ENCODE data around the gene RAB28. TPM values are rescaled to one million over a fixed set of nuclear protein-coding genes. Genes with fewer than 3 reads are reported as not detected.
"Not testable (repeated sequence)": the region's sequence is repeated elsewhere in the genome, so short reads cannot be mapped to it uniquely, and the experiment has no call there.

Gene RAB28
- polyA plus RNA-seq, 1 of the 3 experiments (the other 2 are of a cell fraction): 10.5 TPM

- Histone ChIP-seq H3K9me2 (no peaks in the 10 kb centered on the region), H3K9me3 (no peaks in the 10 kb centered on the region), H3K4me3 (ENCODE audit: low read depth in 2 of 2, low read length in 1 of 2) (no peak overlapping the region), H3K79me2 (ENCODE audit: insufficient read depth) (no peaks in the 10 kb centered on the region; the same call in 1 of the 2 replicates), H3K9ac (no peak overlapping the region), H3K4me2 (no peak overlapping the region), H3K36me3 (replicated peaks in 1 of 2; ENCODE audit: control insufficient read depth in 1 of 2, insufficient read depth in 2 of 2, low read length in 1 of 2) (no peaks in the 10 kb centered on the region), H3F3A (replicated peaks; ENCODE audit: insufficient read depth) (peaks cover 6% of the 10 kb centered on the region), H3K4me1 (ENCODE audit: control insufficient read depth in 1 of 2, insufficient read depth in 2 of 2, low read depth in 1 of 2, low read length in 1 of 2) (peaks cover 0 to 8% of the 10 kb centered on the region in 2 experiments; a peak in 1 of 4 replicates), H2AFZ (ENCODE audit: low read depth) (no peak overlapping the region), H3K27ac (ENCODE audit: low read depth in 2 of 2, low read length in 1 of 2) (no peak overlapping the region), H3K27me3 (ENCODE audit: insufficient read depth) (no peaks in the 10 kb centered on the region), H4K20me1 (ENCODE audit: insufficient read depth) (no peaks in the 10 kb centered on the region; the same call in 1 of the 2 replicates)
- TF ChIP-seq RXRA (IDR thresholded peaks at IDR 0.05; ENCODE audit: borderline replicate concordance, low read depth) (no peak), TEAD4 (IDR thresholded peaks at IDR 0.05; ENCODE audit: borderline replicate concordance, insufficient read depth) (no peak), FOSL2 (IDR thresholded peaks at IDR 0.05; ENCODE audit: borderline replicate concordance, low read depth) (0 out of 2 replicates have a peak, but pooled peaks have one; percentile 12), PBX3 (IDR thresholded peaks at IDR 0.05) (0 out of 2 replicates have a peak, but pooled peaks have one; percentile 16), YY1 (IDR thresholded peaks at IDR 0.05; ENCODE audit: low read depth) (no peak)
- ChIA-PET POLR2A (no interaction called here), CTCF (no interaction called here)
- no peak for DNase-seq
These were observed 84.9 kb downstream of the RAB28 start for GRCh38 chr4:13399257-13399656.

GRCh38 chr4:13396161-13396560 lies 88.0 kb downstream of the RAB28 start:
- POLR2A ChIA-PET: no interaction called here
- CTCF ChIA-PET: no interaction called here

GRCh38 chr4:13389901-13390300 lies 94.2 kb downstream of the RAB28 start:
- POLR2A ChIA-PET; H3K9ac ChIP-seq; H3K4me2 ChIP-seq; H2AFZ ChIP-seq (ENCODE audit: low read depth); DNase-seq; H3K27ac ChIP-seq (ENCODE audit: low read depth in 2 of 2, low read length in 1 of 2); H3K4me1 ChIP-seq (ENCODE audit: control insufficient read depth in 1 of 2, insufficient read depth in 2 of 2, low read depth in 1 of 2, low read length in 1 of 2); H3F3A ChIP-seq (replicated peaks; ENCODE audit: insufficient read depth); H3K27me3 ChIP-seq (ENCODE audit: insufficient read depth); H3K9me2 ChIP-seq; CTCF ChIA-PET; H3K36me3 ChIP-seq (replicated peaks in 1 of 2; ENCODE audit: control insufficient read depth in 1 of 2, insufficient read depth in 2 of 2, low read length in 1 of 2); H3K4me3 ChIP-seq (ENCODE audit: low read depth in 2 of 2, low read length in 1 of 2); H3K9me3 ChIP-seq; H4K20me1 ChIP-seq (ENCODE audit: insufficient read depth): not testable (repeated sequence)
- 95% methylated on average over 4 of the region's 4 CpGs for WGBS (ENCODE audit: low lambda C conversion rate)
- peaks cover 11% of the 10 kb centered on the region for H3K79me2 ChIP-seq (ENCODE audit: insufficient read depth)

More at GRCh38 chr4:13396161-13396560, 88.0 kb downstream of the RAB28 start:
- Histone ChIP-seq H3K79me2 (ENCODE audit: insufficient read depth) (no peaks in the 10 kb centered on the region; the same call in 1 of the 2 replicates), H3K9me3 (no peaks in the 10 kb centered on the region), H3K4me1 (ENCODE audit: control insufficient read depth in 1 of 2, insufficient read depth in 2 of 2, low read depth in 1 of 2, low read length in 1 of 2) (peaks cover 0 to 8% of the 10 kb centered on the region in 2 experiments; a peak in 1 of 4 replicates), H3K36me3 (replicated peaks in 1 of 2; ENCODE audit: control insufficient read depth in 1 of 2, insufficient read depth in 2 of 2, low read length in 1 of 2) (no peaks in the 10 kb centered on the region), H3K27me3 (ENCODE audit: insufficient read depth) (no peaks in the 10 kb centered on the region), H4K20me1 (ENCODE audit: insufficient read depth) (no peaks in the 10 kb centered on the region; the same call in 1 of the 2 replicates), H3K9me2 (no peaks in the 10 kb centered on the region), H2AFZ (ENCODE audit: low read depth) (no peak overlapping the region), H3K4me2 (no peak overlapping the region), H3K9ac (no peak overlapping the region), H3K4me3 (ENCODE audit: low read depth in 2 of 2, low read length in 1 of 2) (no peak overlapping the region), H3K27ac (ENCODE audit: low read depth in 2 of 2, low read length in 1 of 2) (no peak overlapping the region), H3F3A (replicated peaks; ENCODE audit: insufficient read depth) (peaks cover 6% of the 10 kb centered on the region)
- DNase-seq: peak; percentile 62
- 44% methylated on average over 1 of the region's 1 CpG for WGBS (ENCODE audit: low lambda C conversion rate)
- TF ChIP-seq TCF12 (IDR thresholded peaks at IDR 0.05) (peak; percentile 20; the same call in 1 of the 2 replicates), RCOR1 (IDR thresholded peaks at IDR 0.05; ENCODE audit: low read length) (peak; percentile 90), CTCF (IDR thresholded peaks at IDR 0.05) (no peak), EP300 (IDR thresholded peaks at IDR 0.05; ENCODE audit: borderline replicate concordance in 1 of 2, low read depth in 1 of 2, low read length in 1 of 2) (peak in 1 of 2 experiments; percentile 94; a peak in 2 of 4 replicates), MXI1 (IDR thresholded peaks at IDR 0.05; ENCODE audit: low read depth, low read length) (no peak), SIN3A (IDR thresholded peaks at IDR 0.05; ENCODE audit: borderline replicate concordance, low read depth, low read length) (no peak), JUND (IDR thresholded peaks at IDR 0.05) (no peak), GATA2 (CRISPR knock-in tag; IDR thresholded peaks at IDR 0.05) (peak; percentile 87), CHD2 (IDR thresholded peaks at IDR 0.05; ENCODE audit: low read length, partially characterized antibody) (peak; percentile 78), POLR2AphosphoS5 (IDR thresholded peaks at IDR 0.05; ENCODE audit: low read depth, low read length) (no peak)

Data from SK-N-SH (cell line).